KMS-11 (cell line): ENCODE data around the gene ZNF536.

Source experiments
- H2AFZ ChIP-seq: fragments of 200-600 bp; sonication (generic); 2 replicates; pipeline ENCODE4 v1.6.1; 2016; ENCODE audit warnings: antibody characterized with exemption, mixed run types, low read depth
- H3K27ac ChIP-seq: fragments of 200-600 bp; sonication (generic); 2 replicates; pipeline ENCODE4 v1.6.1; 2016; ENCODE audit warnings: mild to moderate bottlenecking, mixed run types
- H3K27me3 ChIP-seq: fragments of 200-600 bp; sonication (generic); 2 replicates; pipeline ENCODE4 v1.6.1; 2017; ENCODE audit warnings: mild to moderate bottlenecking, low read depth, mixed run types, moderate library complexity; ENCODE audit not compliant: insufficient read depth
- H3K36me3 ChIP-seq: fragments of 200-600 bp; sonication (generic); 2 replicates; pipeline ENCODE4 v1.6.1; 2017; ENCODE audit warnings: mild to moderate bottlenecking, mixed run types; ENCODE audit not compliant: insufficient read depth
- H3K4me1 ChIP-seq: fragments of 200-600 bp; sonication (generic); 2 replicates; pipeline ENCODE4 v1.6.1; 2016; ENCODE audit warnings: mild to moderate bottlenecking, low read depth, mixed run types; ENCODE audit not compliant: poor library complexity, severe bottlenecking
- H3K4me2 ChIP-seq: fragments of 200-600 bp; sonication (generic); 2 replicates; pipeline ENCODE4 v1.7.0; 2016; ENCODE audit warnings: mild to moderate bottlenecking, mixed run types
- H3K4me3 ChIP-seq: fragments of 200-600 bp; sonication (generic); IDR thresholded peaks from 2 replicates; pipeline ENCODE4 v1.6.1; 2017; ENCODE audit warnings: low read depth, low read length, mixed read lengths; ENCODE audit not compliant: insufficient read depth
- H3K79me2 ChIP-seq: fragments of 200-600 bp; sonication (generic); 2 replicates; pipeline ENCODE4 v1.6.1; 2016; ENCODE audit warnings: low read depth, mixed run types; ENCODE audit not compliant: insufficient read depth
- H3K9ac ChIP-seq: fragments of 200-600 bp; sonication (generic); 2 replicates; pipeline ENCODE4 v1.6.1; 2016; ENCODE audit warnings: mild to moderate bottlenecking, mixed run types
- H4K20me1 ChIP-seq: fragments of 200-600 bp; sonication (generic); 2 replicates; pipeline ENCODE4 v1.6.1; 2016; ENCODE audit warnings: mild to moderate bottlenecking, mixed run types; ENCODE audit not compliant: insufficient read depth
- TF ChIP-seq, protein P1 (sequence below): fragments of 200-600 bp; sonication (generic); conservative IDR thresholded peaks from 2 replicates; pipeline ENCODE4 v1.6.1; 2017; ENCODE audit warnings: low read depth, mild to moderate bottlenecking, antibody characterized with exemption, low read length, moderate library complexity, mixed read lengths

Gene ZNF536

DNA sequence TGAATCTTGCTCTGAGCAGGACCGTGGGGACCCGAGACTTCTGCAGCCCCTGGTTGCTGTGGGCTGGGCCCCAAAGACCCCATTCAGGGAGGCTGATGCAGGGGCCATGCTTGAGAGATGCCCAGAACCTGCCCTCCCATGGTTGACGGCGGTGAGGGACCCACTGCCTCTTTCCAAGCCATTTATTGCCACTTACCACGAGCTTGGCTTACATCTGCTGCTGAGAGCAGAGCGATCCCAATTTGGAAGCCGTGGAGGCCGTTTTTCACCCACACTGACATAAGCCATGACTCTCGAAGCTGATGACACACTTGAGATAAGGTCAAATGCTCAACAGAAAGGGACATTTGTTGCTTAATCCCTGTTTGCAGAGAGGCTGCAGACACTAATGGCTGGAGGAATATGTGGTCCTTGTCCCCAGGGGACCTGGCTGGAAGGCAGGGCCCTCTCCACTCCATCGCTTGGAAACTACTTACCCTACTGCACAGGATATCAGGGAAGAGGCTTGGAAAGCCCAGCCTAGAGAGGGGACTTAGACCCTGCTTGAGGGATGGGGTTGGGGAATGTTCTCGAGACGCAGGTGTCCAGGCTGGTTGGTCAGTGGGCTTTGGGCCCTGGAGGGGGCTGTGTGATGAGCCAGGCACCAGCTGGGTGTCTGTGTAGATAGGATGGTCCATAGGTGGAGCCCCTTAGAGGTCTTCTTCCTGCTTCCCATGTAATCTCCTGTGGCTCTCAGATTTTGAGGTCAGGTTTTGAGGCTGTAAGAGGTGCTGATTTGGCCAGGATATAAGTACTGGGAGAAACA lies 15.3 kb downstream of the ZNF536 start:
- no peaks in the 10 kb centered on the region for H3K36me3 ChIP-seq
- no peak overlapping the region for H3K9ac ChIP-seq
- H3K27ac ChIP-seq: no peak overlapping the region
- H2AFZ ChIP-seq: no peak overlapping the region
- TF ChIP-seq, protein P1, sequence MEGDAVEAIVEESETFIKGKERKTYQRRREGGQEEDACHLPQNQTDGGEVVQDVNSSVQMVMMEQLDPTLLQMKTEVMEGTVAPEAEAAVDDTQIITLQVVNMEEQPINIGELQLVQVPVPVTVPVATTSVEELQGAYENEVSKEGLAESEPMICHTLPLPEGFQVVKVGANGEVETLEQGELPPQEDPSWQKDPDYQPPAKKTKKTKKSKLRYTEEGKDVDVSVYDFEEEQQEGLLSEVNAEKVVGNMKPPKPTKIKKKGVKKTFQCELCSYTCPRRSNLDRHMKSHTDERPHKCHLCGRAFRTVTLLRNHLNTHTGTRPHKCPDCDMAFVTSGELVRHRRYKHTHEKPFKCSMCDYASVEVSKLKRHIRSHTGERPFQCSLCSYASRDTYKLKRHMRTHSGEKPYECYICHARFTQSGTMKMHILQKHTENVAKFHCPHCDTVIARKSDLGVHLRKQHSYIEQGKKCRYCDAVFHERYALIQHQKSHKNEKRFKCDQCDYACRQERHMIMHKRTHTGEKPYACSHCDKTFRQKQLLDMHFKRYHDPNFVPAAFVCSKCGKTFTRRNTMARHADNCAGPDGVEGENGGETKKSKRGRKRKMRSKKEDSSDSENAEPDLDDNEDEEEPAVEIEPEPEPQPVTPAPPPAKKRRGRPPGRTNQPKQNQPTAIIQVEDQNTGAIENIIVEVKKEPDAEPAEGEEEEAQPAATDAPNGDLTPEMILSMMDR: no peak
- H3K27me3 ChIP-seq: no peaks in the 10 kb centered on the region
- no peaks in the 10 kb centered on the region for H3K79me2 ChIP-seq
- H3K4me2 ChIP-seq: no peak overlapping the region
- no peaks in the 10 kb centered on the region for H3K4me1 ChIP-seq
- no peak overlapping the region for H3K4me3 ChIP-seq
- H4K20me1 ChIP-seq: no peaks in the 10 kb centered on the region

DNA sequence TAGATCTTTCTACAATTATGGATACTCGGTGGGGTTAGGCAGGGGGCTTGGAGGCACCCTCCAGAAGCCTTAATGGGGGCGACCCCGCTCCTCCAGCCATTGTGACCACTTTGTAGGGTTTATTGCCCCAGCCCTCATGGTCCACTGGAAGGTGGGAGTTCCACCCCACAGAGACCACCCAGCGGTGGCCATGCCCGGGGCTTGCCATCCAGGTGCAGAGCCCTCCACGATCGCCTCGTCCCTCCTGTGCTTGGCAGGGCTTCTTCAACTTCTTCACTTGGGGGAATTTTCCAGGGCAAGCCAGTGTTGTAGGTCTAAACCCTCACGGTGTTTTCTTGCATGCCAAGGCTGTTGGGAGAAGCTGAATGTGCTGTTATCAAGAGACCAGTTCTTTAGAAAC lies 16.1 kb downstream of the ZNF536 start:
- H2AFZ ChIP-seq: no peak overlapping the region
- no peak overlapping the region for H3K4me3 ChIP-seq
- H4K20me1 ChIP-seq: no peaks in the 10 kb centered on the region
- H3K79me2 ChIP-seq: no peaks in the 10 kb centered on the region
- H3K9ac ChIP-seq: no peak overlapping the region
- no peaks in the 10 kb centered on the region for H3K27me3 ChIP-seq
- TF ChIP-seq, protein P1: no peak
- H3K4me2 ChIP-seq: no peak overlapping the region
- H3K36me3 ChIP-seq: no peaks in the 10 kb centered on the region
- H3K4me1 ChIP-seq: no peaks in the 10 kb centered on the region
- H3K27ac ChIP-seq: no peak overlapping the region

DNA sequence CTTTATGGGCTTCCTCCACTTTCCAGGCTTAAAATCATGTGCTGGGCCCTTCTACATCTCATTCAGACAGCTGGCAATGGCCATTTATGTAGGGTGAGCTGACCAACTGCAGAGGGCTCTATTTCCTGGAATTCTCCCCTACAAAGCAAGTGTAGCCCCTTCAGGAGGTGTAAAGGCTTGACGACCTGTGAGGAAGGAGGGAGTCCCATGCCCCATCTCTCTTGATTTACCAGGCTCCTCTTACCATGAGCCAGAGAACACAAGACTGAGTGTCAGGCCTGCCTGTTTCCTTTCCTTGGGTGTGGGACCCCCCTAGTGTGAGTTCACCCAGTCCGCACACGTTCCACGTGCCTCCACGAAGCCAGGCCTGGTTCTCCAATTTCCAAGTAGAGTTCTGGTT lies 16.6 kb downstream of the ZNF536 start:
- H3K4me2 ChIP-seq: no peak overlapping the region
- no peaks in the 10 kb centered on the region for H3K4me1 ChIP-seq
- no peaks in the 10 kb centered on the region for H4K20me1 ChIP-seq
- no peaks in the 10 kb centered on the region for H3K79me2 ChIP-seq
- no peak overlapping the region for H3K9ac ChIP-seq
- H3K36me3 ChIP-seq: no peaks in the 10 kb centered on the region
- TF ChIP-seq, protein P1: no peak
- no peak overlapping the region for H2AFZ ChIP-seq
- H3K27ac ChIP-seq: no peak overlapping the region
- no peak overlapping the region for H3K4me3 ChIP-seq
- no peaks in the 10 kb centered on the region for H3K27me3 ChIP-seq

DNA sequence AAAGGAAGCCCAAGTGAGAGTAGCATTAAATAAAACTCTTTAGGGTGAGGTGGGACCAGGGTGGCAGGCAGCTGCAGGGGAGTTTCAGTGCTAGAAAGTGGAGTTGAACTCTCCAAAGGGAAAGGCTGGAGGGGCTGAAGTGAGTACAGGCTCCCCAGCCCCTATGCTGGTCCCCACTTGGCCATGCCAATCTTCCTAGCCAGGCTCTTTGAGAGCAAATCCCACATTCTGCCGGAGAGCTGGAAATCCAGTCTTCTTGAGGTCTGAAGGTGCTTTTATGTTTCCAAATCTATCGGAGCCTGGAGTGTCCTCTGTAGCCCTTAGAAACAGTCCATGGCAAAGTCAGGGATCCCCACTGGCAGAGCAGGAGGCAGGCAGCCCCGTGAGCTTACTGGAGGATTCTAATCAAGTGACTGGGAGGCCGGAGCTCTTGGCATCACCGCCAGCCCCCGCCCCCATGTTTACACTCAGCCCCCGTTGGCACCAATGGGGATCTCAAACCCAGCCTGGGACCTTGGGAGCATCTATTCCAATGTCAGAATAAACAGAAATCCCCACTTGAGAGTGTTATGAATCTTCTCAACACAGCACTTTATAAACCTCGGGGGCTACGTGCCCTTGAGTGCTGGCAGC lies 18.3 kb downstream of the ZNF536 start:
- H3K4me2 ChIP-seq: no peak overlapping the region
- no peaks in the 10 kb centered on the region for H3K79me2 ChIP-seq
- H3K27me3 ChIP-seq: no peaks in the 10 kb centered on the region
- no peaks in the 10 kb centered on the region for H3K4me1 ChIP-seq
- no peaks in the 10 kb centered on the region for H3K36me3 ChIP-seq
- no peak overlapping the region for H3K4me3 ChIP-seq
- TF ChIP-seq, protein P1: no peak
- no peak overlapping the region for H3K9ac ChIP-seq
- H3K27ac ChIP-seq: no peak overlapping the region
- no peak overlapping the region for H2AFZ ChIP-seq
- H4K20me1 ChIP-seq: no peaks in the 10 kb centered on the region
